Panc1 (cell line): Measurements from ENCODE around the gene FRMPD1.

Source experiments
- POLR2AphosphoS5 ChIP-seq: IDR thresholded peaks from 2 replicates; pipeline ENCODE4 v1.6.1; 2012; ENCODE audit warnings: mild to moderate bottlenecking, low read depth, low read length, moderate library complexity
- TF ChIP-seq, protein P1 (sequence below): fragments of 450-650 bp; IDR thresholded peaks from 2 replicates; pipeline ENCODE4 v1.5.1; 2017; ENCODE audit warnings: mild to moderate bottlenecking

DNA sequence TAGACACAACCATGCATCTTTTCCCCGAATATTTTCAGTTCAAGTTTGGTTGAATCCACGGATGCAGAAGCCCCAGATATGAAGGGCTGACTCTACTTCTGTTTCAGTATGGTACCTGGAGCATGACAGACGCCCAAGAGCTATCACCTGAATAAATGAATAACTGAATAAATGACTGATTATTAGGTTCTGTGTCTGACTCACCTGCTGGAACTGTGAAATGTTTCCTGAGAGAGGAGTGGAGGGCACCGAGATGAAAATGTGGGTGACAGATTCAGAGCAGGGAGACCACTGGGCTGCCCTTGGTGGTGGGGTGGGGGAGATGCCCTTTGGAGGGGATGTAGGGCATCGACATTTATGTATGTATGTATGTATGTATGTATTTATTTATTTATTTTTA is 13.2 kb downstream of the FRMPD1 start:
- TF ChIP-seq, protein P1, sequence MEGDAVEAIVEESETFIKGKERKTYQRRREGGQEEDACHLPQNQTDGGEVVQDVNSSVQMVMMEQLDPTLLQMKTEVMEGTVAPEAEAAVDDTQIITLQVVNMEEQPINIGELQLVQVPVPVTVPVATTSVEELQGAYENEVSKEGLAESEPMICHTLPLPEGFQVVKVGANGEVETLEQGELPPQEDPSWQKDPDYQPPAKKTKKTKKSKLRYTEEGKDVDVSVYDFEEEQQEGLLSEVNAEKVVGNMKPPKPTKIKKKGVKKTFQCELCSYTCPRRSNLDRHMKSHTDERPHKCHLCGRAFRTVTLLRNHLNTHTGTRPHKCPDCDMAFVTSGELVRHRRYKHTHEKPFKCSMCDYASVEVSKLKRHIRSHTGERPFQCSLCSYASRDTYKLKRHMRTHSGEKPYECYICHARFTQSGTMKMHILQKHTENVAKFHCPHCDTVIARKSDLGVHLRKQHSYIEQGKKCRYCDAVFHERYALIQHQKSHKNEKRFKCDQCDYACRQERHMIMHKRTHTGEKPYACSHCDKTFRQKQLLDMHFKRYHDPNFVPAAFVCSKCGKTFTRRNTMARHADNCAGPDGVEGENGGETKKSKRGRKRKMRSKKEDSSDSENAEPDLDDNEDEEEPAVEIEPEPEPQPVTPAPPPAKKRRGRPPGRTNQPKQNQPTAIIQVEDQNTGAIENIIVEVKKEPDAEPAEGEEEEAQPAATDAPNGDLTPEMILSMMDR = no peak
- no peak for TF ChIP-seq POLR2AphosphoS5
